Myocyte (in vitro differentiated cells): ENCODE data around the gene CHST6. TPM values are rescaled to one million over a fixed set of nuclear protein-coding genes. Genes with fewer than 3 reads are reported as not detected.
"Not testable (repeated sequence)": the region's sequence is repeated elsewhere in the genome, so short reads cannot be mapped to it uniquely, and the experiment has no call there.

ENCODE experiments used
- DNase-seq: peaks from one replicate; pipeline ENCODE4 v3.0.0-alpha.2; 2012; ENCODE audit warnings: low read depth
- total RNA-seq: library from RNA; depleted of rRNA; stranded (reverse); fragments of >200 nt; gene quantifications from 2 replicates; pipeline ENCODE4 v1.2.3, GENCODE V29; 2014

CHST6 gene
- total RNA-seq, 1 donor from 2014 or later = 0.29 TPM

DNA sequence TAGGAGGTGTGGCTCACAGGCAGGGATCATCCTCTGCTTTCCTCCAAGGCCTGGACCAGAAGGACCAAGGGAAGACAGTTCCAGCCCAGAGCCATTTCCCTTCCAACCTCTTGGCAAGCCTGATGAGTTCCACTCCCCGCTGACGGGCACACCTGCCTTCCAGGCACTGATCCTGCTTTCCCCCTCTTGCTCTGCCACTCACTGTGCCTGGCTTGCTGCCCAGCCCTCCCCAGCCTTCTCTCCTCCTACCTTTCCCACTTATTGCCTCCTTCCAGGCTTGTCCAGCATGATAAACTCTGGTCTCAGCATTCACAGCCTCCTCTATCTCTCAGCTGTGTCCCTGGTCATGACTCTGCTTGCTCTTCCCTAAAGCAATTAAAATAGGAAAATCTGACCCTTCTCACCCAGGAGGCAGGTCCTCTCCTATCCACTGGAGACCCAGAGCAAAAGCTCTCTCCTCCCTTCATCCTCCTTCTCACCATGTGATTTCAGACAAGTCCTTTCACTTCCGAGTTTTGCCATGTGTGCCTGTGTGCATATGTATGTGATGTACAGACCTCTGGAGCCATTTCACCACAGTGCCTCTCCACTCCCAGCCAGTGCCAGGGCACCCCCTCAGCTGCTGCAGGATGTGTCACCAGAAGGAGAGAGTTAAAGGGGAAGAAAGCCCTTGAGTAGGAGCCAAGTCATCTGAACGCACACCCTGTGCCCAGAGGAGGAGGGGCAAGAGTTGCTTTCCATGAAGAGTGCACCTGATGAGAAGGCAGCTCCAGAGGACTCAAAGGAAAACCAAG is 17.4 kb downstream of the CHST6 start:
- DNase-seq = no peak

DNA sequence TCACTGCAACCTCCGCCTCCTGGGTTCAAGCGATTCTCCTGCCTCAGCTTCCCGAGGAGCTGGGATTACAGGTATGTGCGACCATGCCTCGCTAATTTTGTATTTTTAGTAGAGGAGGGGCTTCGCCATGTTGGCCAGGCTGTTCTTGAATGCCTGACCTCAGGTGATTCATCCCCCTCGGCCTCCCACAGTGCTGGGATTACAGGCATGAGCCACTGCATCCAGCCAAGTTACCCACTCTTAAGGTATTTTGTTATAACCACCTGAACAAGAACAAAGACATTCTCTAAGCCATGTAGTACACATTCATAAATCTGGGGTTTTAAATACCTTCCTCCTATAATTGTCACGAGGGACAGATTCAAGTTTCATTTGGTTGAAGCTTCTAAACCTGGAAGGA is 18.4 kb downstream of the CHST6 start:
- no peak for DNase-seq

DNA sequence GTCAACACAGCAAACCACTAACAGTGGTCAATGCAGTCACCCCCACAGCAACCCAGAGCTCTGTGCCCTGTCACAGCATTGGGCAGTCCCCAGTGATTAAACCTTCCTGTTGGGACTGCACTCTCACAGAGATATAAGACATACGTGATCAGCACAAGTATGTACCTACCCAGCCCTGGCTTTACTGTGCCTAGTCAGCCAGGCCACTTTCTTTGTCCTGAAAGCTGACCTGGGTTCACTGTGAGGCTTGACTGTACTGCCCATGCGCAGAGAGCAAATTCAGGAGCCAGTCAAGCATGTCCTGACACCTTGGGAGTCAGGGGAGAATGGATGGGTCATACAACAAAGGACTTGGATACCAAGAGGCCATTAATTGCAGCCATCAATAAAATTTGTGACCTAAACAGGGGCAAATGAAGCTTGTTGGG is 19.8 kb downstream of the CHST6 start:
- no peak for DNase-seq

DNA sequence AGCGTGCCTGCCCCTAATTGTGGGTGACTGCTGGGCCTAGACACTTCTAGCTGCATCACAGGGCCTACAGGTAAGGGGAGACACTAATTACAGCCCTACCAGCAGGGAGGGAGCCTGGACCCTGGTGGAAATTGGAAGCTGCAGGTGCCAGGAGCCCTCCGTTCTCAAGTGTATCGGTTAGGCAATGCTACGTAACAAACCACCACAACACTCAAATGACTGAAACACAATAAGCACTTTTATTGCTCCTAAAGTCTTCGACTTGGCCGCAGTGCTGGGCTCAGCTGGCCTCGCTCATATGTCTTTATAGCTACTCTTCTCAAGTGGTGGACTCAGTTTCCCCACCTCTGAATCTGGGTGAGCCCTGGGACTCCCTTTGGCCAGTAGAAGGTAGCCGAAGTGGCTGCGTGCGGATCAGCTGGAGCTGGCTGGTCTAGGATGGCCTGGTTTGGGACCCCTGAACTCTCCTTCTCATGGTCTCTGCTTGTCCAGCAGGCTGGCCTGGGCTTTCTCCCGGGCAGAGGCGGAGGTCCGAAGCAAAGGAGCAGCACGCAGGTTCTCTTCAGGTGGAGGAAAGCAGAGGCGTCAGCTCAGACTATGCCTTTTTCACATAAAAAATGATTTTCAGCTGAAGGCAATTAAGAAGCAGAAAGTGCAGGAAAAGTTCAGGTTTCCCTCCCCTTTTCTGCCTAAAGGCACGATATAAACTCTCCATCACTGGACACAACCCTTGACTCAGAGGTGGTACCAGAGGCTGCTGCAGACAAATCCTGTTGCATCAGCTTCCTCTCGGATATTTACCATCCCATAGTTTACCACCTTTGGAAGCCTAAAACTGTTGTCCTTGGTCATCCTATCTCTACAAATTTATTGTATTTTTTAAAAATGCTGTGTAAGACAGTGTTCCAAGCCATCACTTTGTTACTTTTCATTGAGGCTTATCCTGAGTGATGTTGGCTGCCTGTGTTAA is 22.0 kb downstream of the CHST6 start:
- no peak for DNase-seq

DNA sequence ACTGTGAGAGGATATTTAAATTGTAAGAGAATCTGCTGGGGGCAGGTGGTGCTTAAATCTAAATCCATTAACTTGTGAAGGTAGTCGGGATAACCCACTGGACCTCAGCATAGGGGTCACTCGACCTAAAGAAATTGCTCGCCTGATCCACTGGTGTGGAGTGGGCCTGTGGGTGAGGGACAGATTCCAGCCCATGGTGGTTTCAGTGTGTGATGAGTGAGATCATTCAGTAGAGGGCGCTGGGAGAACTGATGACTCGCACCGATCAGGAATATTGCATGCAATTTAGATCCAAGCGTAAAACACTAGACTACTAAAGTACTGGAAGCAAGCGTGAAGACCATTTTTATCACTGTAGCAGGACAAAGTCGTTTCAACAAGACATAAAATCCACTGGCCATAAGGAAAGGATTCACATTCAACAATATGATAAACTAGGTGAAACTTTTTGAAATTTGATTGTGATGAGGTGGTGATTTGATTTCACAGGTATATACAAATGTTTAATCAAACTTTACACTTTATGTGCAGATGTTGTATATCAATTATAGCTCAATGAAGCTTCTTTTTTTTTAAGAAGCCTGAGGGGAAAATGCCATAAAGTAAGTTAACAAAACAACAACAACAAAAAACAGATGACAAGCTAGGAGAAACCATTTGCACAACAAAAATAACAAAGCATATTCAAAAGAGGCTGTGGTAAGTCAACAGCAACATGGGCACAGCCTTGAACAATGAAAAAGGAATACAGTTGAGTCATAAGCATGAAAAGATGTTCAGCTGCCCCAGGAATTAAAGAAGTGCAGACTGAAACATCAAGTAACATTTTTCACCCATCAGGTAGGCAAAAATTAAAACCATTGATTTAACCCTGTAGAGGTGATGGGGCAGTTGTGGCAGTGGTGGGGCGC is 23.3 kb downstream of the CHST6 start:
- peak; percentile 75 for DNase-seq

DNA sequence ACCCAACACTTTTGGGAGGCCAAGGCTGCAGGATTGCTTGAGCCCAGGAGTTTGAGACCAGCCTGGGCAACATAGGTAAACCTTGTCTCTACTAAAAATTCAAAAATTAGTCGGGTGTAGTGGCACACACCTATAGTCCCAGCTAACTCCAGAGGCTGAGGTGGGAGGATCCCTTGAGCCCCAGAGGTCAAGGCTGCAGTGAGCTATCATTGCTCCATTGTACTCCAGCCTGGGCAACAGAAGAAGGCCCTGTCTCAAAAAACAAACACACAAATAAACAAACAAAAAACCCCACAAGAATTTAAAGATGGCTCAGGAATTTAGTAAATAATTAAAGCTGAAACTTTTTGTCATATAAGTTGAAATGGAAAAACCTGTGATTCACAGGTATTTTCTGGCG is 28.5 kb downstream of the CHST6 start:
- DNase-seq = no peak

DNA sequence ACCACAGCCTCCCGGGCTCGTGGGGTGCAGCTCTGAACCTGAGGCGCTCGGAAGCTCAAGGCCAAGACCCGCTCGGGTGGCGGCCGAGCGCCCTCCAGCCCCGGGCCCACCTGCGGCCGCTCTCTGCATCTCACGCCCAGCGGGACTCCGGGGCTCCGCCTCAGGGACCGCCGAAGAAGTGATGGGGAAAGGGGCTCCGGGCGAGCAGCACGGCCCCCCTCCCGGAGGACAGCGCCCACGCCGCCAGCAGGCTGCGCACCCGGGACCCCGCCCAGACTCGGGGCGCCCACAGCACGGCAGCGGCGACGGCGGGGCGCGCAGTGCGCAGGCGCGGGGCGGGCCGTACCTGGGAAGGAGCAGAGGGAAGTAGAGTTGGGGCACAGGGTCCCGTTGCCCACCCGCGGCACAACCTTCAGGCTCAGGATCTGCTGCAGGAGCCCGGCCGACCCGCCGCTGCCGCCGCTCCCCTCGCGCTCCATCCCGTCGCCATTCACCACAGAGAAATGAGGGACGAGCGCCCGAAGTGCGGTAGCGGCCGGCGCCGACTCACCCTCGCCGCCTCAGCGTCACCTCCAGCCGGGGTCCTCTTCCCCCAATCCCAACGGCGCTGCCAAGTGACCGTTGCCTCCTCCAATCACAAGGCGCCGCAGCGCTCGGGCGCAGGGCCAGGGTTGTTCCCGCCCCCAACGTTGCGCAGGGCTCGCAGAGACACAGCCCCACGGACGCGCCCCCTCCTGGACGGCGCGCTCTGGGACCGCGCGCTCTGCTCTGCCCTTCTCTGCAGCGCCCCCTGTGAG is 30.9 kb downstream of the CHST6 start, which contains the start of gene TMEM170A:
Gene TMEM170A (minus strand): TSS at position 568 of the 797 bp plus-strand sequence. CDS start 89 bp downstream, at position 479.
- peak; percentile 99 for DNase-seq

DNA sequence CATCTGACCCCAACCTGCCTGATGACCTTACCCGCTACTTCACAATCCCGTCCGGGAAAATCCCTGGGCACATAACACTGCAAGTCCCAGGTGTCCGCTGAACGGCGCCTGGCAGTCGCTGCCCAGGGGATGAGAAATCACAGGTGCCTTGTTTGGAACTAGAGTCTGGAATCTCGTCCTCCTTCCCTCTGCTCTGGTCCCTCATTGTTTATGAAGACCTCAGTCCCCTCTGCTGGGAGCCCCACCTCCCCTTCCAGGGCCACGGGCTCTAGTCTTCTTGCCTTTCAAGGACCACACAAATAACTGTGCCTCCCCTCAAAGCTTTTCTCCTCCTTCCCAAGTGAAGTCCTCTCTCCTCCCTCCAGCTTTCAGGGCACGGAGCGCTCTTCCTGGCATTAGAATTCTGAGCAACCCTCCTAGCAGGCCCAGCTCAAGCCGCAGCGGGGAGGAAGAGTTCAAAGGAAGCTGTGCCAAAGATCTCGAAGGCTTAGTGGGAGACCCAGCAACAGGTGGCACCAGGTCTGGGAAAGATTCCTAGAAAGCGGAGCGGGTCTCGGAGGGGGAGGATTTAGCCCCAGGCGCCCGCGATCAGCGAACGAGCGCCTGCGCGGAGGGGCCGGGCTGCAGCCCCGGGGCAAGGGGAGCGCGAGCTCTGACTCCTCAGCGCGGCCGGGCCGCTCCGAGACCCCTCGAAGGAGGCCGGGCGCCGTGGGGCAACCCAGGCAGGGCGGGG is 31.7 kb downstream of the CHST6 start:
- DNase-seq = peak; percentile 95

DNA sequence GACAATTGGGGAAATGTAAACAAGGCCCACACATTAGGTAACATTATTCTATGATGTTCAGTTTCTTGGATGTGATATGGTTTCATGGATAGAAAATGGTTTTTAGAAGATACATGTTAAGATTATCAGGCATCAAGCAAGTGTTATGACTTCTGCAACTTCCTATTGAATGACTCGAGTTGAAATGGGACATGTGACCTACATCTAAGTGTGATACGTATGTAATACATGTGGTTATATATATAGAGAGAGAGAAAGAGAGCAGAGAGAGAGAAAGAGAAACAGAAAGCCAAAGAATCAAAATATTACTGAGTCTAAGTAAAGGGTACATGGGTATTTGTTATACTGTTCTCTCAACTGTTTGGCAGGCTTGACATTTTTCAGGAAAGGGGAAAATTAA is 32.4 kb downstream of the CHST6 start:
- no peak for DNase-seq

DNA sequence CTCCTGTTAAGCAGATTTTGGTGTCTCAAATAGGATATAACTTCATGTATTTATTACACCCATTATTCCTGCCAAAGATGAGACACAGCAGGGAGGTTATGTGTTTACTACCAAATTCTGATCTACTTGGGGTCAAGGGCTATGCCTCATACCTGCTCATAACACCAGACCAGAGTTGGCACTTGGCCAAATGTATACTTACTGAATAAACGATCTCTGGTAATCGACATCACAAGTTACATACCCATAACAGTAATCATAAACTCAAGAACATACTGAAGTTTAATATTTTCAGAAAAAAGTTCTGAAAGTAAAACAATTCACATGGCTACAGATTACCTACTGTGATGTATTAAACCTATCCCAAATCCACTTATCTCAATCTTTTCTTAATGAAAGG is 33.7 kb downstream of the CHST6 start:
- no peak for DNase-seq

DNA sequence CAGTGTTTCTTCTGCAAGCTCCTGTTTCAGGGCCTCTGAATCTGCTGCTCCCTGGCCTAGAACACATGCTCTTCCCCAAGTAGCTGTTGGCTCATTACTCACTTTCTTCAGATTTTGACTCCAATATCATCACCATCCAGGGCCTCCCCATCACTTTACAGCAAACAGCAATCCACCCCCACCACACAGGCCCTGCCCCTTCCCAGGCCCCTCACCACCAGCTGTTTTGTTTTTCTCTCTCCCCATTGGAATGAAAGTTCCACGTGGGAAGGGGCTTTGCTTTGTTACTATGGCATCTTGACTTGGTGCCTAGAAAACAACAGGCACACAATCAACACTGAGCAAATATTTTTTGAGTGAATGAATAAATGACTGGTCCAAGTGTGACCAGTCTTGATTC is 34.8 kb downstream of the CHST6 start:
- DNase-seq = peak; percentile 82

DNA sequence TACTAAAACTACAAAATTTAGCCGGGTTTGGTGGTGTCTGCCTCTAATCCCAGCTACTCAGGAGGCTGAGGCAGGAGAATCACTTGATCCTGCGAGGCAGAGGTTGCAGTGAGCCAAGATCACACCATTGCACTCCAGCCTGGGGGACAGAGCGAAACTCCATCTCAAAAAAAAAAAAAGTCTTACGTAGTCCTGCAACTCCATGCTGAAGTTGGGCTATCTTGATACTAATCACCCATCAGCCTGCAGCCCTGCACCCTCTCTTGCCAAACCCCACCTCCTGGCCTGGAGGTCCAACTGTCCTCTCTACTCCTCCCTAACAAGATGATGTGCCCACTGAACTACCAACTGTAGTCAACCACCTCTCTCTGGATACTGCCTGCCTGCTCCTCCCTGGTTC is 35.5 kb downstream of the CHST6 start:
- no peak for DNase-seq

DNA sequence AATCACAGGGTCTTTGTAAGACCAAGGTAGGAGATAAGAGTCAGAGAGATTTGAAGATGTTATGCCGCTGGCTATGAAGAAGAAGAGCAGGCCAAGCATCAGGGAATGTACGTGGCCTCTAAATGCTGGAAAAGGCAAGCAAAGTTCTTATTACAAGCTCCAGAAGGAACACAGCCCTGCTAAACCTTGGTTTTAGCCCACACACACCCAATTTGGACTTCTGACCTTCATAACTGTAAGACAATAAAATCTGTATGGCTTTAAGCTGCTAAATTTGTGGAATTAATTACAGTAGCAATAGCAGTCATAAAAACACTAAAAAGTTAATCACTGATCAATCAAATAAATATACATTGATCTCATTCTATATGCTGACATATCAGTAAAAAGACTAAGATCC is 36.8 kb downstream of the CHST6 start:
- no peak for DNase-seq

DNA sequence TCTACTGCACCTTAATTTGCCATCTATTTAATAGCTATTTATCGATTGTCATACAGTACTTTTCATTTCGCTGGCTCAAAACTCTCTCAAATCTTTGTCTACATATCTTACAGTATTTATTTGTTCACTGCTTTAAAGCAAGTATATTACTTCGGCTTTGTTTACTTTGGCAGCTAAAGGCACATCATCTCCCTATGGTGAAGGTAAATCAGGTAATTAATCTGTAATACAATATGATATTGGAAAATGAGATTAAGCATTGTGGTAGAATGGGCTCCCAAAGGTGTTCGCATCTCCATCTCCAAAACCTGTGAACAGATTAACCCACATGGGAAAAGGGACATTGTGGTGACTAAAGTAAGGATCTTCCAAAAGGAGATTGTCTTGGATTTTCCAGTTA is 37.2 kb downstream of the CHST6 start:
- DNase-seq = no peak

DNA sequence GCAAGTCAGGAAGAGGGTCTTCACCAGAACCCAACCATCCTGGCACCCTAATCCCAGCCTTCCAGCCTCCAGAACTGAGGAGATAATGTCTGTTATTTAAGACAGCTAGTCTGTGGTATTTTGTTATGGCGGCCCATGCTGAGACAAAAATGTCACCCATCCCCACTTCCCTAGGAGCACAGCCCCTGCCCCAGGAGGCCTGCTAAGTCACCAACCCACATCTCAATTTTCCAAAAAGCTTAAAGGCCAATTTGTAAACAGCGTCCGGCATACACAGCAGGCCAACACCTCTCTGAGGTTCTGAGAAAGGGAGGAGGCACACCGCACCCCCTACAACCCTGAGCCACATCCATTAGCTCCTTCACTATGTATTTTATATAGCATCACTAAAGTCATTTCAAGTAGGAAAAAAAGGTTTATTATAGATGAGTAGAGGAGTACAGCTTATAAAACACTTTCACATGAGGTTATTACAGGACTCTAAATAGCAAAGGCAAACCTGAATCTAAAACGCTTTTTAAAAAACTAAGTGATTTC is 37.7 kb downstream of the CHST6 start:
- DNase-seq = no peak

DNA sequence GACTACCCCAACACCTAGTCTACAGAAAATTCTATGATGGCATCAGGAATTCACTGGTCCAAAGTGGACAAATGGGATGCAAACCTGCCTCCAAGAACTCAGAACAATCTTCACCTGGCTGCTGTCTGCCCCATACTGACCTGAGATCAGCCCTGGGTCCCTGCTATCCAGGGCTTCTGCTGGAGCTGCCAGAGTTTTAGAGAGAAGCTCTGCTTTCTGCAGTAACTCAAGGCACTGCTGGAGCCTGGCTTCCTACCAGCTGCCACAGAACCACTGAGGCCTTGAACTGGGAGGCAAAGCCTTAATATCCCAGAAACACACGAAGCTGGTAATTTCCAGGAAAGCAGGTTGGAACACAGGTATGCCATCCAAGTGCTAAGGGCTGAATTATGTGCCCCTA is 38.3 kb downstream of the CHST6 start:
- no peak for DNase-seq

DNA sequence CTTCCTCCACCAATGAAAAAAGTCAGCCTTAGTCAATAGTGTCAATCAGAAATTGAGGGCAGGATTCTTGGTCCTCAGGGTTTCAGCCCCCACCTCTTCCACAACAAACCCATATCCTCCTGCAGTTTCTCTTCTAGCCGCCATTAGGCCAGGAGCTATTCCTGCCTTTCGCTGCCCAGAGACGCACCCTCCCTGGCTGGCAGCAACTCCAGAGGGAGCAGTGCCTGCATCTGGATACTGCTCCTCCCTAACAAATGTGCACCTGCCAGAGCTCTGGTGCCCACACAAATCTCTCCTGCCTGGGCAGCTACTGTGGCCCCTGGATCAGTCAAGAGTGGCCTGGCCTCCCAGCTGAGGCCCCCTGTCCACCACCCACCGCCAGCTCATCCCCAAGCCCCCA is 38.8 kb downstream of the CHST6 start:
- not testable (repeated sequence) for DNase-seq

DNA sequence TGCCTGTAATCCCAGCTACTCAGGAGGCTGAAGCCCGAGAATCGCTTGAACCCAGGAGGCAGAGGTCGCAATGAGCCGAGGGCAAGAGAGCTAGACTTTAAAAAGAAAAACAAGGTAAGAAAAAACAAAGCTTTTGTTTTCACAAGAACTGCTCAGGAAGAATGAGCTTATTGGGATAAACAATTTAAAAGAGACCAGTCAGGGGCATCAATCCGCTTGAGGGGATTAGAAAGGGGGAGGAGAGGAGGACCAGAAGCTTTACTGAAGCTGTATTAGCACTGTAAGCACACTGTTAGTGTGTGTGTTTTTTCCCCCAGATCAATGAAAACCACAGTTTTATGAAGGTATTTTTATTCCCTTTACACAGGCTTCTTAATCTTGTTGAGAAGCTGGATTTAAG is 39.6 kb downstream of the CHST6 start:
- DNase-seq = no peak

DNA sequence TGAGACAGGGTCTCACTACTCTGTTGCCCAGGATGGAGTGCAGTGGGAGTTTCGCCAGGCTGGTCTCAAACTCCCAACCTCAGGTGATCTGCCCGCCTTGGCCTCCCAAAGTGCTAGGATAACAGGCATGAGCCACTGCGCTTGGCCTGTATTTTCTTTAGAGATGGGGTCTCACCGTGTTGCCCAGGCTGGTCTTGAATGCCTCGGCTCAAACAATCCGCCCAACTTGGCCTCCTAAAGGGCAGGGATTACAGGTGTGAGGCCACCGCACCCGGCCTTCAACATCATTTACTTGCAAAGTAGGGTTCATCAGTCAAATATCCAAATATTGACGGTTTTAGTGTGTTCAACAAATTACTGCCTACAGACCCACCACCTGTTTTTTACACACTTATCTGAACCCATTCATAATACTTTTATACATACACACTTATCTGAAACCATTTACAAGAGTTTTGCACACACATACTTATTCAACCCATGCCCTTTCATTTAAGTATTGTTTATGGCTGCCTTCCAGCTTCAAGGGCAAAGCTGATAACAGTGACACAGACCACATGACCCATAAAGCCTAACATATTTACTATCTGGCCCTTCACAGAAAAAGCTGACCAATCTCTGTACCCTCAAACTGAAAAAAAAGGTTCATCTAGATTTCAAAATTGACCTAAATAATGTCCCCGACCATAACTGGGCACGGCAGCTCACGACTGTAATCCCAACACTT is 42.6 kb downstream of the CHST6 start:
- DNase-seq = no peak
